ENCODE data around the gene PPFIBP2.

PPFIBP2 gene

GRCh38 chr11:7559398-7560283 is 45.8 kb downstream of the PPFIBP2 start:
- ATAC-seq, result no peak
- TF ChIP-seq PATZ1 (CRISPR knock-in tag; IDR thresholded peaks at IDR 0.05; ENCODE audit: borderline replicate concordance) (no peak), TSHZ2 (CRISPR knock-in tag; IDR thresholded peaks at IDR 0.05) (no peak), ZC3H10 (CRISPR knock-in tag; IDR thresholded peaks at IDR 0.05) (no peak), RARB (CRISPR knock-in tag; IDR thresholded peaks at IDR 0.05) (no peak), CSDC2 (CRISPR knock-in tag; IDR thresholded peaks at IDR 0.05) (no peak), ZNF565 (CRISPR knock-in tag; conservative IDR thresholded peaks at IDR 0.05; ENCODE audit: low read depth) (no peak), CREB5 (CRISPR knock-in tag; IDR thresholded peaks at IDR 0.05; ENCODE audit: low read depth) (no peak), PPARA (CRISPR knock-in tag; IDR thresholded peaks at IDR 0.05; ENCODE audit: borderline replicate concordance) (no peak), GLIS3 (CRISPR knock-in tag; IDR thresholded peaks at IDR 0.05) (no peak), ISL1 (CRISPR knock-in tag; IDR thresholded peaks at IDR 0.05) (no peak), OSR1 (CRISPR knock-in tag; IDR thresholded peaks at IDR 0.05) (no peak), ZFP3 (CRISPR knock-in tag; IDR thresholded peaks at IDR 0.05) (no peak)

GRCh38 chr11:7561562-7561961 is 47.8 kb downstream of the PPFIBP2 start:
- no peak for TF ChIP-seq GLIS3 (CRISPR knock-in tag; IDR thresholded peaks at IDR 0.05)
- TF ChIP-seq ZNF70 (CRISPR knock-in tag; IDR thresholded peaks at IDR 0.05), result no peak
- TF ChIP-seq PPARA (CRISPR knock-in tag; IDR thresholded peaks at IDR 0.05; ENCODE audit: borderline replicate concordance), result no peak
- TF ChIP-seq TOX (CRISPR knock-in tag; IDR thresholded peaks at IDR 0.05; ENCODE audit: borderline replicate concordance), result no peak
- no peak for TF ChIP-seq OSR1 (CRISPR knock-in tag; IDR thresholded peaks at IDR 0.05)
- TF ChIP-seq TSHZ2 (CRISPR knock-in tag; IDR thresholded peaks at IDR 0.05), result no peak
- no peak for TF ChIP-seq ESRRG (CRISPR knock-in tag; IDR thresholded peaks at IDR 0.05)
- ATAC-seq, result no peak

GRCh38 chr11:7563281-7563680 is 49.5 kb downstream of the PPFIBP2 start:
- ATAC-seq, result peak; percentile 57; the same call in 1 of the 3 replicates
- TF ChIP-seq TCF4 (CRISPR knock-in tag; IDR thresholded peaks at IDR 0.05; ENCODE audit: borderline replicate concordance) (peak; percentile 79), ISL1 (CRISPR knock-in tag; IDR thresholded peaks at IDR 0.05) (peak; percentile 39; the same call in 1 of the 2 replicates), BACH2 (CRISPR knock-in tag; IDR thresholded peaks at IDR 0.05; ENCODE audit: borderline replicate concordance) (no peak), ZC3H10 (CRISPR knock-in tag; IDR thresholded peaks at IDR 0.05) (no peak), TSHZ2 (CRISPR knock-in tag; IDR thresholded peaks at IDR 0.05) (peak; percentile 90; the same call in 1 of the 2 replicates)

All from SK-N-SH treated with all-trans-retinoic acid at 6 μM for 48 hours (cell line).